A204.1 (cell line): ENCODE data around the gene FAM118B.

Experiments used
- FAIRE-seq: peaks from 2 replicates; lab custom pipeline; 2012; peaks lifted over from hg19 to GRCh38; lab: Jason Lieb, UNC

FAM118B gene

DNA sequence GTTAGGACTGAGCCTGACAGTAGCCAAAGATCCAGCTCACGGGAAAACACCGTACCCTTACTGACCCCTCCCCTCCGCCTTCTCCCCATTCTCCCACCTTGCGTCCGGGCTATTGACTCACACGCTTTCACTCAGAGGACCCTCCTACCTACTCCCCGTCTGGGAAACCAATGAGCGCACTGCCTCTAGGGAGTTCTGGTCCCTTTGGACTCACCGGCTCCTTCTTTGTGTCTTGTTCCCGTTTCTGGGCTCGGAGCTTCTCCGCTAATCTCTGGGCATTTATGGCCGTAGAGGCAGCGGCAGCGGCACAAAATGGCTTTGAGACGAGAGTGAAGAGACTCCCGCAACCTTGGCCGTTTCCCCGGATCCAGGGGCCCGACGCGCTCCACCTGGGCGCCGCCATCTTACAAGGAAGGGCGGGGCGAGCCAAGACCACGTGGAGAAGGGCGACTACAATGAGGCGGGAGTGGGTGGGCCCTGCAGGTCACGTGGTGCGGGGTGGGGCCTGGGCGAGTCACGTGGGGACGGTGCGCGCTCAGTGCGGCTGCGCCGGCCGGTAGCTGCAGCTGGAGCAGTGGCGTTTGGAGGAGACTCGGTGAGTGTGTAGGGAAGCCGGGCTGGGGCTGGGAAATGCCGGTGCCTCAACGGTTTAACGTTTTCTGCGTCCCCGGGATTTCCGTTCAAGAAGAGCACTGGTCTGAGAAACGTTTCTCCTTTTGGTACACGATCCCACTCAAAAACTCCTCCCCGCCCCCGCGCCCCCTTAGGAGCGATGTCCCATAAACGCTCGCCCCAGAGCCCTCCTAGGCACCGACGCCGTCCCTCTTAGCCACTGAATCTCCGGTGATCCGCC lies at the start of gene FAM118B, which contains the start of gene RPUSD4:
Gene FAM118B (plus strand): TSS at position 547 of the 853 bp plus-strand sequence. CDS start 23,220 bp downstream, outside the sequence.
Gene RPUSD4 (minus strand): TSS at position 415 of the 853 bp plus-strand sequence. CDS start 12 bp downstream, at position 403.
- FAIRE-seq, result no peak

DNA sequence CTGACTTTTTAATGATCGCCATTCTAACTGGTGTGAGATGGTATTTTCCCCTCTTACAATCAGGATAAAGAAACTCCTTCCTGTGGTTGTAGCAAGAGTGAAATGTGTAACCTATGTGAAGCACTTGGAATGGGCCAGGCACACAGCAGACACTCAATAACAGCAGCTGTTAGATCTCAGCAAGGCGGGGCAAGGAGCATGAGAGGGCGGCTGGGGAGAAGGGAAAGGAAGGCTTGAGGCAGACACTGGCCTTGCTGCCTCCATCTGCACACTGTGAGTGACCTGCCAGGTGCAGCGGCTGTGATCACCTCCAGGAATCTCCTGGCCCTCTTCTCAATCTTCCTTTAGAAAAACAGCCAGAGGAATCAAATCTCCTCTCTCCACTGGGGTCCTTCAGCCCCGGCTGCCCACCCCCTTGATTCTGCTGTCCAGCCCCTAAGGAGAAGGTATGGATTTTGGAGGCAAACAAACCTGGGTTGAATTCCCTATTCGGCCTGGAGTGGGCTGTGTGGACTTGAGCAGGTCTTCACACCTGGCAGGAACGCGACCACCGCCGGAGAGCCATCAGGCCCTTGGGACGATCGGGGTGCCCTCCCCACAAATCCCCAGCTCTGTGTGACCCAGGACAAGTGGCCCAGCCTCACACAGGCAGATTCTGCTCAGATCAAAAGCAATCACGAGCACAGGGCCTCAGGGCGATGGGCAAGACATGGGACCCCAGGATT lies 49.1 kb upstream of the FAM118B start:
- no peak for FAIRE-seq

DNA sequence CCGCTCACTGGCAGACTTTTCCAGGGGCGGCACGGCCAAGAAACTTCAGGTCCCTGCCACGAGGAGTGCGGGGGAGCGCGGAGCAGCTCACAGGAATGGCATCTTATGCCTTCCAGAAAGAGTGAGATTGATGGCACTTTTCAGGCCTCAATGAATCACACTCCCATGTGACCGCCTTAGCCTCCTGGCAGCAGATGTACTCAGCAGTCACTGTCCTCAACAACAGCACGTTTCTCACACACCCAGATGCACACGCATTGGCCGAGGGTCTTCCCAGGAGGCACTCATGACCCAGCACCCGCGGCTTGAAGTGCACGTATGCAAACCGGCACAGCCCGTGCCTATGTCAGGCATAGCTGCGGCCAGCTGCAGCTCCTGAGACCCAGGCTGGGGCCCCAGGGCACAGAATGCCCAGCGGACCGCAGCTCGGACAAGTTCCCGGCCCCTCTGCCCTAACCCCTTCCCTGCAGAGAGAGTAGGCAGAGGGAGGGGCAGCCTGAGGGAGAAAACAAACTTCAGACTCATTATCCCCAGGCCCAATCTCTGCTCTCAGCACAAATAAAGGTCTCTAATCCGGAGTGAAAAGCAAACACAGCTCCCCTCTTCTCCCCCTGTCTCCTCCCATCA lies 48.4 kb upstream of the FAM118B start:
- FAIRE-seq, result no peak

DNA sequence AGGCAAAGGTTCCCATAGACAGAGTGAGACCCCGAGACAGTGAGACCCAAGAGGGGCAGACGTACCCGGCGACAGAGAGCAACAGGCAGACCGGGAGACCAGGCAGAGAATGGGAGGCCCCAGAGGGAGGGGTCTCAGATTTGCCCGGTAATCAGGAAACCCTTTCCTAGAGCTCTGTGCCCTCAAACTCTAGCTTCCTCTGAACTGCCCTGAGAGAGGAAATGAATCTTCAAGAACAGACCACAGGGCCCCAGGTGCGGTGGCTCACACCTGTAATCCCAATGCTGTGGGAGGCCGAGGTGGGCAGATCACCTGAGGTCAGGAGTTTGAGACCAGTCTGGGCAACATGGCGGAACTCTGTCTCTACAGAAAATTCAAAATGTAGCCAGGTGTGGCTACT lies 47.8 kb upstream of the FAM118B start:
- FAIRE-seq, result no peak

DNA sequence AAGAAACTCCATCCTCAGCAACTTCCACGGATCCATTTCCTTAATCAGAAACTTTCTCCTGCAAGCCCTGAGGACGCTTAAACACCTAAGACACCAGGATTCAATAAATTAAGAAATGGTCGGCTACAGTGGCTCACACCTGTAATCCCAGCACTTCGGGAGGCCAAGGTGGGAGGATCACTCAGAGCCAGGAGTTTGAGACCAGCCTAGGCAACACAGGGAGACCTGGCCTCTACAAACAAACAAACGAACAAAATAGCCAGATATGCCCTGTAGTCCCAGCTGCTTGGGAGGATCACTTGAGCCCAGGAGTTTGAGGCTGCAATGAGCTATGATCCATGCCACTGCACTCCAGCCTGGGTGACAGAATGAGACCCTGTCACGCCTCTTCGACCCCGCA lies 46.8 kb upstream of the FAM118B start:
- no peak for FAIRE-seq

DNA sequence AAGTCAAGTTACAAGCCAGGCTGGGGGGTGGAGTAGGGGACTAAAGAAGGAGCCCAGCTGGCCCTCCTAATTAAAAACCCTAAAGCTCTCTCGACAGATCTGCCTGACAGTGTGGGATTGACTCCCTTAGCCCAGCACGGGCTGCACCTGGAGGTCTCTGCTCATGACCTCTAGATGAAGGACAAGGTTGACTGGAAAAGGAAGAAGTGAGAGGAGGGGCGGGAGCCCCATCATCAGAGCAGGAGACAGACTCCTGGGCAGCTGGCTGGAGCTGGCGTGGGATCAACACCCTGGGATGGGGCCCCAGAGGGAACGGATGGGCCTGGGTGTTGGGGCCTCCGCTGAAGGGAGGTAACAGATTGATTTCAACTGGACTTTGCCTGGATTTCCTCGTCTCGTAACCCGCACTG lies 46.3 kb upstream of the FAM118B start:
- FAIRE-seq, result no peak

DNA sequence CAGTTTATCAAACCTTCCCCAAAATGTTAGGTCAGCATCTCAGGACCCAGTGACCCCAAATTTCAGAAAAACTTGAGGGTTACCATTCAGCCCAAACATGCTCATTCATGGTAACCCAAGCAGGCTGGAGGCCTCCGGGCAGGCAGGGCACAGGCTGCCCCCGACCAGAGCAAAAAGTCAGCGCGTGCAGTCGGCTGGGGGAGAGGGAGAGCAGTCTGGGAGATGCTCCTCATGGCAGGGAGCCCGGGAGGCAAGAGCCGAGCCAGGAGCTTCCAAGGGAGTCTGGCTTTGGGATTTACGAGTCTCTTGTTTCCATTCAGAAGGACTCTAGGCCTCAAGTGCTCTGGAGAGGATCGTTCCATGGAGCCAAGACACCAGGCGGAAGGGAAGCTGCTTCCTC lies 45.8 kb upstream of the FAM118B start:
- FAIRE-seq, result no peak

DNA sequence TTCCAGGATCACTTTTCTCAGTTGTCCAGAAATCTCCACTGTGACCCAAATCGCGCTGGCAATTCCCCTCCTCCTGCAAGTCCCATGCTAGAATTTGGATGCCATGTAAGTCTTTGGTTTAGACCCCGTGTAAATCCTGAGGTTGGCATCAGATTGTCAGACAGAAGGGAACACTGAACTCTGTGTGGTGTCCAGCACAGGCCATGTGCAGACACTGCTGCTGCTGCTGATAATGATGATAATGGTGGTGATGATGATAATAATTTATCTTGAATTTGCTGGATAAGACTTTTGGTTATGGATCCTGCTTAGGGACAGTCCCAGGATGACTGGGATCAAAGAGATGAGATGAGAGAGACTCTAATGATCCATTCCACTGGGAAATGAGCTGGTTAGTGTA lies 45.2 kb upstream of the FAM118B start:
- no peak for FAIRE-seq

DNA sequence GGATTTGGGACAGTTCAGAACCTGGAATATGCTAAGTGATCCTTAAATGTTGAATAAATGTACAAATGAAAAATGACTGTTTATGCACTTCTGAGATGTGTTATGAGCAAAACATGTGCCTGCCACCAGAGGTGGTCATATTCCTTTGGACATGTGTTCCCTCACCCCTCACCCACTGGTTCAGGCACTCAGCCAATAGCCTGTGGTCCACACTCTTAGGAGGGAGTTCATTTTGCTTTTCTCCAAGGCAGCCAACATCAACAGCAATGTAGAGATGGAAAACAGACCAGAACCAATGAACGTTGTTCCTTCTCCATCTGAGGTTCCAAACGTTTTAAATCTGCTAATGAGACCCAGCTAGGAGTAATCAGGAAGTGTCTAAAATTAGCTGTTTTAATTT lies 44.1 kb upstream of the FAM118B start:
- no peak for FAIRE-seq

DNA sequence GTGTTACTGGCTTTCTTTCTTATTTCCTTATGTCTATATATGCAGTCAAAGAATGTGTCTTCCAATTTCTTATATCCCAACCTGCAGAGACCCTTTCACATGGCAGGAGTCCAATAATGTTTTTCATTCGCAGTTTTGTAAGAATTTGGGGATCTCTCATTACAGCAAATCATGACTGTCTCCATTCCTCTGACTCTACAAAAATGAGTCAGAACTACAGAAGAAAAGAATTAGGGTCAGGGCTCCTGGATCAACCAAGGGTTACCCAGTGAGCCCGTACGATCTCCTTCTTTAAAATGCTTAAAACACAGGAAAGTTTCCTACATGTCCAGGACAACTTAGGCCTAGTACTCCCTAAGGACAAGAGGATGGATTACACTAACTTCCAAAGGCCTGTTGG lies 42.3 kb upstream of the FAM118B start:
- FAIRE-seq, result no peak

DNA sequence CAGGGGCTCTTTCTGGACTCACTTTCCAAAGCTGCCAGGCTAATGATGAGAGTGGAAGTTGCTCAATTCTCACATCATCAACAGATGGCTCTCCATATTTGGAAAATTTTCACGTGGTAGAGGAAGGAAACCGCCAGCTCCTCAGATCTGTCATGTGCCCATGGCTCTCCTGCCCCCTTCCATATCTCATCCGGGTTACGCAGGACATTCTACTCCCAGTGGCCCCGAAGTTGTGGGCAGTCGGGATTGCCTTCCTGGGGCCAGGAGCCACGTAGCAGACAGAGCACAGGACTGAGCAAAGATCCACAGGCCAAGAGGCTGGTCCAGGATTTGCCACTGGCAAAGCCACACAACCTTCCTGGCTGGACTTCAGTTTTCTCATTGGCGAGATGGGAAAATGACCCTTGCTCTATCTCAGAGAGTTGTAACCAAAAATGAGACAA lies 39.0 kb upstream of the FAM118B start:
- no peak for FAIRE-seq

DNA sequence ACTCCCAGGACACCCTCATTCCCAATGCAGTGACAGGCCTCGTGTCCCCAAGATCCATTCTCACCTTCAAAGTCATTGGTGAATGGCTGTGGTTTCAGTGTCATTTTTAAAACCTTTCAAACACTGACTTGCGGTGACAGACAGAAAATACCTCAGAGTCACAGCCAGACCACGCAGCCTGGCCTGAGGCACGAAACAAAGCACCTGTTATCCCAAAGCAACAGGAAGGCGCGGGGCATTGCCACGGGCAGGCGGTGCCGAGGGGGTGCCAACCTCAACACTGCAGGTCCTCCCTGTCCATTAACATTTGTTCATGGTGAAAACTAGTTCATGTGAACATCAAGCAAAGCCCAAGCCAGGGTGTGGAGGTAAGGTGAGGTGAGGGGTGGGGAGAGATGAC lies 38.3 kb upstream of the FAM118B start:
- FAIRE-seq, result no peak

DNA sequence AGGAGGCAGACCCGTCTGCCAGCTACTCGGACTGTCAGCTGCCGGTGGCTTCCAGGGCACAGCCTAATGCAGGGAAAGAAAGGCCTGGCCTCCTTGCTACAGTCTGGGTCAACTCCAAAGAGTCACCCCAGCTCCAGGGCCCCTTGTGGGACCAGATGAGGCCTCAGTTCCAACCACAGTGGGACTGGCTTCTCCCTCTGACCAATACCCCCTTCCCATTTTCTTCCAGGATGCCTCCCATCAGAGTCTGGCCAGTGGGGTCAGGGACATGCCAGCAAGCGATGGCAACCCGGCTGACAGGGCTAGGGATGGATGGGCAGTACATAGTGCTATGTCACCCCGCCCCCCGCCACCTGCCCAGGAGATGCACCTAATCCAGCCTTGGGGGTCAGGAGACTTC lies 36.8 kb upstream of the FAM118B start:
- FAIRE-seq, result no peak

DNA sequence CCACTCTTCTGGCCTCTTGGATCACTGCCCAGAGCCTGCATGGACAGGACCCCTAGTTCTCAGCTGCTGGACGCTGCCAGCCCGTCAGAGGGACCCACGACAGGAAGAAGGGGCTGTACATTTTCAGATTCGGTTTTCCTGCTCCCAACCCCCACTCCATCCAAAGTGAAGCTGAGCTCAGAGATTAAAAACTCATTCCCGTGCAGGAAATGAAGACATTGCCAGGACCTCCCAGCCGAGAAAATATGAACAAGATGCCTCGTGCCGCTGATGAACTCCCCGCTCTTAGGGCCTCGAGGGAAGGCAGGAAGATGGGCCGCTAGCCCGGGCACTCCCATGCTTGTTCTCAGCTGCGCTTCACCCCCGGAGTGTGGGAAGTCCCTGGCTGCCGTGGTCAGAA lies 36.2 kb upstream of the FAM118B start:
- no peak for FAIRE-seq

DNA sequence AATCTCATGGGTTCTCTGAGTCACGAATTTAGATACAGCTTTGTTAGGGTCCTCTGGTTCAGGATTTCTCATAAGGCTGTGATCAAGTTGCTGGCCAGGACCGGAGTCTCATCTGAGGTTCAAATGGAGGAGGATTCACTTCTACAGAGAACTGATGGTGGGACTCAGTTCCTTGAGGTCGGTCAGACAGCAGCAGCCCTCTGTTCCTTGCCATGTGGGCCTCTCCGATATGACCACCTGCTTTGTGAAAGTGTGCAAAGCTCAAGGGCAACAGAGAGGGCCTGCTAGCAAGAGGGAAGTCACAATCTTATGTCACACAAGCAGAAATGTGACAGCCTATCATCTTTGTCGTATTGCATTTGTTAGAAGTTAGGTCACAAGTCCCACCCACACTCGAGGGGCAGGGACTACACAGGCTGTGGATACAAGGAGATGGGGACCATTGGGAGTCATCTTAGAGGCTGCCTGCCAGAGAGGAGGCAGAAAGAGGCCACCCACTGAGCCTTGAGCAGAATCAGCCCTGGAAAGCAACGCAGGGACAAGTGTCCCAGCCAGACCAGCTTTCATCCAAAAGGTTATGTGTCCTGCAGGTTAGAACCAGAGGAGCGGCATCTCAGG lies 34.6 kb upstream of the FAM118B start:
- FAIRE-seq, result no peak

DNA sequence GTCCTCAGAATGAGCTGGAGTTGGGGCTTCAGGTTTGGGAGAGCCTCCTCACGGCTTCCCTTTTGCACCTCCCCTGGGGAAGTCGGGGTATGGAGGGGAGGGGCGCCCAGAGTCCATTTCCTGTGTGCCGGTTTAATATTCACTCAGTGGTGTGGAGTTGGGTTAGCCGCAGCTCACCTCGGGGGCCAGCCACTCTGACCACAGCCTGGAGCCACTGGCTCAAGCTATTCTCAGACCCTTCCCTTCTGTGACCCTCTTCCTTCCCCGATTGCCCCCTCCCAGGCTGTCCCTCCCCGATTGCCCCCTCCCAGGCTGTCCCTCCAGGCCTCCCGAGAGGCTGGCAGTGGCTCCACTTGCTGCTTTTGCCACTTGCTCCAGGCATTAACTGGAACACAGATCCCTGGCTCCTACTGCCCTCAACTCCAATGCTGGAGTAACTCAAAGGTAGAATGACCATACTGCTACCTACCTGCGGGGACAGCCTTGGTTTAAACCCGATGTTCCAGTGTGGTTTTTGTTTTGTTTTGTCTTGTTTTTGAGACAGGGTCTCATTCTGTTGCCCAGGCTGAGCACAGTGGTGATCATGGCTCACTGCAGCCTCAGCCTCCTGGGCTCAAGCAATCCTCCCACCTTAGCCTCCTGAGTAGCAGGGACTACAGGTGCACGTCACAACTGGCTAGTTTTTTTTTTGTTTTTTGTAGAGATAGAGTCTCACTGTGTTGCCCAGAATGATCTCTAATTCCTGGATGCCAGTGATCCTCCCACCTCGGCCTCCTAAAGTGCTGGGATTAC lies 29.4 kb upstream of the FAM118B start:
- FAIRE-seq, result no peak

DNA sequence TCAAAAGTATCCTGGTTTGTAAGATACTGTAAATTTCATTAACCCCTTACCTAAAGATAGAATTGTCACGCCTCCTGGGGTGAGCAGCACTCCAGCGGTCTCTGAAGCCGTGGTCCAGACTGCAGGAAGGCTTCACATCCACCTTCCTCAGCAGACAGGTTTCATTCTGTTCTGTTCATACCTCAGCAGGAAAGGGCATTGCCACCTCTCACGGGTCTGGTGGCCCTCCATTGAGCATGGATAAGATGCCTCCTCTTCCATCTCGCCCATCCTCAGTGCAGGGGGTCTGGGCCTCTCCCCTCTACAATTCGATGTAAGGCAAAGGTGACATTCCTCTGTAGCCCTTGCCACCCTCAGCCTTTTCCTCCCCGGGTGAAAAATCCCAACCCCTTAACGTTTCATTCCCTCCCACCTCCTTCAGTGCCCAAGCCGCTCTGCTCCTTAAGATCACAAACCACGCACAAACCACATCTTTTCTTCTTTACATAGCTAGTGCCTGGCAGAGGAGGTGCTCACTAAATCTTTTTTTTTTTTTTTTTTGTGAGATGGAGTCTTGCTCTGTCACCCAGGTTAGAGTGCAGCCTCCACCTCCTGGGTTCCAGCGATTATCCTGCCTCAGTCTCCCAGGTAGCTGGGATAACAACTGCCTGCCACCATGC lies 28.7 kb upstream of the FAM118B start:
- FAIRE-seq, result no peak

DNA sequence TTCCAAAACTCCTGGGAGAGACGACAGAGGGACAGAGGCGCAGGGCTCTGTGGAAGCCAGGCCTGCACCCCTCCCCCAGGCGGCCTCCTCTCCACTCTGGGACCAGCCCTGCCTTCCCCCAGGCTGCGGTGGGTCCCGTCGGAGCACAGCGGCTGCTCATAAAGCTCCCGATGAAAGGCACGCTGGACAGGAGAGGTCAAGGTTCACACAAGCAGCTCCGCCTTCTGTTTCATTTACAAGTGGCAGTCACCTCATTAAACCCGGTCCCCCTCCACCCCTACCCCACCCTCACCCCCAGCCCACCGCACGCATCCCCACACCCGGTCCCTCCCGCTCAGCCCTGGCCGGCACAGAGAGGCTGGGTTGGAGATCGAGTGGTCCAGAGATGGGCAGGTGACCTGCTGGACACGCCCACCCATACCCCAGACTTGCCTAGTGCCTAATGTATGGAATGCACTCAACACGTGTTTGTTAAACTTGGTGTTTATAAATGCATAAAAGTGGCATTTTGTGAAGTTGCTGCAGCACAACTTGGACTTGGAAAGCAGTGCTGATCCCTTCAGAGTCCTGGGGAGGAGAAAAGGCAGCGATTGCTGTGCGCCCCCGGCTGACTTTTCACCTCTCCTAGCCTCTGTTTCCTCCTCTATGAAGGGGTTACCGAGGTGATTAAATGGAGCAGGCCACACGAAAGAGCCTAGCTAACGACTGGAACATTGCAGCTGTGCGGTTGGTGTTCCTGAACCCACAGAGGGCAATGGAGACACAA lies 26.1 kb upstream of the FAM118B start:
- no peak for FAIRE-seq

DNA sequence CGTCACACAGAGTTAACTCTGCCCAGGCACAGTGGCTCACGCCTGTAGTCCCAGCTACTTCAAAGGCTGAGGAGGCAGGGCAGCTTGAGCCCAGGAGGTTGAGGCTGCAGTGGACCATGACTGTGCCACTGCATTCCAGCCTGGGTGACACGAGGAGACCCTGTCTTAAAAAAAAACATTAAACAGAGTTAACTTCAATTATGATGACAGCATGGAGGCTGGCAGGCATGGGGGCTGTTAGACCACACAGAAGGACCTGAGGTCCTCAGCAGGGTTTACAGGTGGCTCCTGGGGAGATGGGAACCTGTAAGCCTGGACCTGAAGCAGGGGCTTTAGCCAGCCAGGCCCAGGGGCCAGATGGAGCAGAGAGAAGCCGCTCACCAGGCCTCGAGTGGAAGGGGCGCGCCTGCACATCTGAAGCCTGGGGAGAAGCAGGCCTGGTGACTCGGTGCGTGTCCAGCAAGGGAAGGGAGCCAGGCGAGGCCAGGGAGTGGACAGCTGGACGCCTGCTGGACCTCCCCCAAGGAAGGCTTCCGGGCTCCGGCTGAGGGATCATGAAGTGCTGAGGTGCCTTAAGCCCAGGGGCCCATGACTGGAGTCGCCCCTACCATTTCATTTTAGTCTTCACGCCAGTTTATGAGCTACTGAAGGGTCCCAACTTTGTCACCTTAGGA lies 25.4 kb upstream of the FAM118B start:
- FAIRE-seq, result no peak
